Stimulated activated CD4-positive, alpha-beta T cell treated with anti-CD3 and anti-CD28 coated beads, Interleukin-15, amount 100 ng/mL, for 24 hours (primary cell): ENCODE measurements around the gene SGO2.
"Not testable (repeated sequence)": the region's sequence is repeated elsewhere in the genome, so short reads cannot be mapped to it uniquely, and the experiment has no call there.

ENCODE experiments used
- DNase-seq: peaks from one replicate; pipeline ENCODE4 v3.0.0-alpha.2; 2020

SGO2 gene

DNA sequence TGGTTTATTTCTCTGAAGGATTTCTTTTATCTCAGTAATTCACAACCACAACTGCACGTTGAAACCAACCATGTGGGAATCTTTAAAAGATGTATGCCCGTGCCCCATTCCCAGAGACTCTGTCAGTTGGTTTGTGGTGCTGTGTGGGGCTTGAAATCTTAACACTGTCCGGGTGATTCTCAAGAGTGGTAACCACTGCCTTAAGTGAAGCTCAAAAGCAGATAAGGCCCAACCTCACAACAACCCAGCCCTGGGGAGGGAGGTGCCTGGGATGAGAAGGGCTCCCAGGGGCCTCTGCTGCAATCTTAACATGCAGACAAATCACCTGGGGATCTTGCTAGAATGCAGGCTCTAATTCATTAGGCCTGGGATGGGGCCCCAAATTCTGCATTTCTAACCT is 73.2 kb downstream of the SGO2 start:
- DNase-seq: no peak

DNA sequence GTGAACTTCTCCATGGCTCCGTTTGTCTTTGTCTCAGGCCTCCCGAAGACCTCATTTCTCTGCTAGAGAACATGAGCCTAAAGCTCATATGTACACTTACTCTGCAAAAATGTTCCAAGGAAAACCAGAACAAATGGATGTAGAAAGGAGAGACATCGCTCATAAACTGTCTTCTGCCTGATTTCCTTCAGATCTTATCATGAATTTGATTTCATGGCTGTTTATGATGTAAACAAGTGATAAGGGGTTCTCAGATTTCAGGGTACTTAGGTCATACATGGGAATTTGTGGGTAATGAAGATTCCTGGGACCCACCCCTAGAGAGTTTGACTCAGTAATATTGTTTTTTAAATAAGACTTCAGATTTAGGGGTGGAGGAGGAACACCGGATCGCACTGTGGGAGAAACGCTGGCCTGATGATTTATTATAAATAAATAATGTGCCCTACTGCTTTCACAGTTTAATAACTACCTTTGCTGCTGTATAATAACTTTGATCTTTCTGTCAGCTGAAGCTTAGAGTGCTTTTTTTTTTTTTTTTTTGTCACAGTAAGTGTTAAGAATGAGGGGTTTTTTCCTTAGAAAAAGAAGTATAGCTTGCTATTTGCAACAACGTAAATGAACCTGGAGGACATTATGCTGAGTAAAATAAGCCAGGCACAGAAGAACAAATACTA is 74.7 kb downstream of the SGO2 start:
- no peak for DNase-seq

DNA sequence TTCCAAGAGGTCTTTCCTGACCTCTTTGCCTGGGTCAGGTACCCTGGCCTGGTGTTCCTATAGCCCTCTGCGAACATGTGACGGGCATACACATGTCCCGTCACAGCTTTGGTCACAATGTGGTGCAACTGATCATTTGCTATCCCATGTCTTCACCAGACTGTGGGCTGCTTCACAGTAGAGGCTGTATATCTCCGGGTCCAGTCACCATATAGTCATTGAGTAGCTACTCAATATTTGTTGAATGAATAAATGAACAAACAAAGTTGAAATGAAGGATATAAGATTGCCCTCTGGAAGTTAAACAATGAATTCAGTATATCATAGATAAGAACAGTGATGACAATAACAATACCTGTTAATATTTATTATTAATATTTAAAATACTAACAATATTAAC is 76.6 kb downstream of the SGO2 start:
- no peak for DNase-seq

DNA sequence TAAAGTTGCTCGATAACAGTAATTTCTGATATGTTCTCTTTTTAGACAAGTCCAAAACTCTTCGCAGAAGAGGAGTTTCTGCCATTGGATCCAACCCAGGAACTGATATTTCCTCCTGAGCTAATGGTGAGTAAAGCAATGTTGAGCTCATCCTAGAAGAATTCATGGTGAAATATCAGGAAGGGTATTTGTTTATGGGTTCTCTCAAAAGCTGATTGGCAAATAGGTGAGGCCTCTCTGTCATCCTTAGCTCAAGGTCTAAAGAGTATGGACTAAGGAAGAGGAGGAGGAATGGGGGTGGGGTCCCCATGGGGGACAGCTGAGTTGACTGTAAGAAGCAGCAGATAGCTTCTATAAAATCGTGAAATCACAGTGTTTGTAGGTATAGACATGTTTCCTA is 78.0 kb downstream of the SGO2 start:
- DNase-seq: no peak

DNA sequence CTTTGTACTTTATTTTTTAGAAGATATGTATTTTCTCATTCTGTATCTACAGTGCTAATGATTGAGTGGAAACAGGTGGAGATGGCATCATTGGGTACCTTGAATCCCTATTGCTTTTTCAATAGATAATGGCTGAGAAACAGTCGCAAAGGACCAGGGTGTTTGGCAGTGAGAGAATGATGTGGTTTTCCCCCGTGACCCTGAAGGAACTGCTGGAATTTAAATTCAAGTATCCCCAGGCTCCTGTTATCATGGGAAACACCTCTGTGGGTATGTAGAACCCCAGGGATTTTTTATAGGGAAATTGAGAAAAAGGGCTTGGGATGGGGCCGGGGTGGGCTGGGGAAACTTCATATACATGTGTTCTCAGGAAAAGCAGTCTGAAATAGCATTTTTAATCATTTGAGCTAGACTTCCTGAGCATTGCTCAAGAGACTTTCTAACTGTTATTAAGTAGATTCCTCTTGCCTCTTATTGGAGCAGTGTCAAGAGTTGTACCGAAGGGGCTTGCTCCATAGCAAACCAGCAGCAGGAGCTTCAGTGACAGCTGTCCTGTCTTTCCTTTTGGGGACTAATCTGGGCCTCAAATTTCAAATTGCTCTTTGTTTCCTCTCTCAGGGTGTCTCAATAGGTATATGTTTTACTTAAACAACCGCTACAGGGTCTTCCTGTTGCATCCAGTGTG is 78.7 kb downstream of the SGO2 start:
- DNase-seq: no peak

DNA sequence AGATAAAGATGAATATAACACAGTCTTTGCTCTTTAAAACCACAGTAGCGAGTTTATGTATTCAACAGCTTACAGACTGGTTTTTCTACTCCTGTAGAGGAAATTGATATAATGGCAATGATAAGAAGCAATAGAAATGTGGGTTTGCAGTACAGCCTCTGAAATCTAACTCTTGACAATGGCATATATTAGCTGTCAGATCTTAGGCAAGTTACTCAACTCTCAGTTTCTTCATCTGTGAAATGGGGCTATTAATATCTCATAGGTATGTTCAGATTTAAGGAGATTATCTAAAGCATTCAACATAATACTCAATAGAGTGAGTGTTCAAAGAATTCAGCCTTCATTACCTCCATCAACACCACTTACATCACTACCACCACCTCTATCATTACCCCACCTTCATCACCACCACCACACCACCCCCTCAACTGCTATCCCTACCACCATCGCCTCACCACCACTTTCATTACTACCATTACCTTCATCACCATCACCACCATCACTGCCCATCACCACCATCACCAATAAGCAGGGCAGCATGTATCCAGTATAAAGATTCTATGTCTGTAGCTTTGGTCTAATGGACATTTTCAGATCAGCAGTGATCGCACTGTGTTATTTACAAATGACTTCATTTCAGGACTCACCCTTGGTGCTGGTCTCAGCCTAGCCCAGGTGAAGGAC is 82.5 kb downstream of the SGO2 start:
- no peak for DNase-seq

DNA sequence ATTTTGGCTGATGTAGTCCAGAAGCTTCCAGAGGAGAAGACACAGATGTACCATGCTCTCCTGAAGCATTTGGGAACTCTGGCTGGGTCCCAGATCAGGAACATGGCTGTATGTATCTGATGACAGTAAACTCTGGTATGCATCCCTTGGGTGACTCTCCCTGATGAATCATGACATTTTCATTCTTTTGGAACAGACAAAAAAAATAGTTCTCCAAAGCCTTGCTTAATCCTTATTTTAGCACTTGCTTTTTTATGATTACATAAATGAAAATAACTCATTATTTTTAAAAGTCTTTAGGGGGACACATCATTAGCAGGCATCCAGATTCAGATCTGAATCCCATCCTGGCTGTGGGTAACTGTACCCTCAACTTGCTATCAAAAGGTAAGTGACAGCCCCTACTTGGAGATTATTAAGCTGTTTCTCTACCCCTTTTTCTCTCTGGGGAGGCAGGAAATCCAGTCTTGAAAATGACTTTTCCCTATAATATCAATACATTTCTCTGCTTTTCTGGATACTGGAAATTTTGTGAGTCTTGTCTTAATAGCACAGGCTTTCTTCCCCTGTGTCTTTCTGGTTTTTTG is 83.1 kb downstream of the SGO2 start:
- no peak for DNase-seq

DNA sequence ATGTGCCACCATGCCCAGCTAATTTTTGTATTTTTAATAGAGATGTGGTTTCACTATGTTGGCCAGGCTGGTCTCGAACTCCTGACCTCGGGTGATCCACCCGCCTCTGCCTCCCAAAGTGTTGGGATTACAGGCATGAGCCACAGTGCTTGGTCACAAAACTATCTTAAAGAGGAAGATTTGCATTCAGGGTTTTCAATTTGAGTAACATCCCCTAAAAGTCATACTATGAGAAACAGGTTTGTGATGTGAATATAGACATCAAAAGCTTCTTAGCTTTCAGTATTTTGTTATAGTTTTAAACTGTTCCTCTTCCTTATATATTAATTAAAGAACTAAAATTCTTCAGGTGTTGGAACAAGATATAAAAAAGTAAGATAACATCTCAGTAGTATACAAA is 84.2 kb downstream of the SGO2 start:
- not testable (repeated sequence) for DNase-seq

DNA sequence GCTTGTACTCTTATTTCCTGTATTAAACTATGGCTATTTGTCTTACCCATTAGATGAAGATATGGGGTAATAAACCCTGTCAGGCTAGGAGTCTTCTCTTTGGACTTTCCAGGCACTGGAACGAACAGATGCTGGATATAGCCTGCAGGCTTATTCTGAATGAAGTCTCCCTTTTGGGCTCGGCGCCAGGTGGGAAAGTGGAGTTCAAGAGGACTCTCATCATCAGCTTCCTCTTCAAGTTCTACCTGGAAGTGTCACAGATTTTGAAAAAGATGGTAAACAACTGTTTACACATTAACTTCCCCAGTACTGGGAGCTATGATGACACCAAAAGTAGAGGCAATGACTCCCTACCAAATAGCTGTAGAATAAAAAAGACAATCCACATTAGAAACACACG is 87.7 kb downstream of the SGO2 start:
- DNase-seq: no peak

DNA sequence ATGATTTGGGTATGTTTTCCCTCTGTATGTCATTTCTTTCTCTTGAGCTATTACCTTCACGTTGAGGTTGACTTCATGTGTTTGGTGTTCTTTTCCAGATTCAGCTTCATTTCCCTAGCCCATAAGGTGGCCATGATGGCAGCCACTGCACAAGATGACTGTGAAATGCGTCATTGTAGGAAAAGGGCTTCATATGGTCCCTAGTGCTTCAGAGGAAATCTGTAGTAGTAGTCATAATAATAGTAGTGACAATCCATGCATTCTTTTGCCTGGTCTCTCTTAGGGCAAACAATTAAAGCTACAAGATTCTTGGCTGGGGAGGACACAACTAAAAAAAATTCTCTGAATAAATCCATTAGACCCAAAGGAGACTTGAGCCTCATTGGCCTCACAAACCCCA is 88.2 kb downstream of the SGO2 start:
- DNase-seq: no peak

DNA sequence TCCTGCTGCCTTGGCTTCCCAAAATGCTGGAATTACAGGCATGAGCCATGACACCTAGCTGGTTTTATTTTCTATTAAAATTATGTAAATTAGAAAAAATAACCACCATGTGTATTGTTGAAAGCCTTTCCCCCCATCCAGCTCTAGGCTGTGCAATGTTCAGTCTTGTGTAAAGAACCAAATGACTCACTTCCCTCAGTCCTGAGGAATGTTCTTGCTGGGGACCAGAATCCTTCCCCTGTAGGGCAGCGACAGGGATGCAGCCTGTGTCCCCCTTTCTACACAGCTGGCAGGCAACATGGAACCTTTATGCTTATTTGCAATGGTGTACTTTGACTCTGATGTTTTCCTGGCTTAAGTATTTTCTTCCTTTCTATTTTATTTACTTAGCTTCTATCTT is 89.2 kb downstream of the SGO2 start:
- no peak for DNase-seq

DNA sequence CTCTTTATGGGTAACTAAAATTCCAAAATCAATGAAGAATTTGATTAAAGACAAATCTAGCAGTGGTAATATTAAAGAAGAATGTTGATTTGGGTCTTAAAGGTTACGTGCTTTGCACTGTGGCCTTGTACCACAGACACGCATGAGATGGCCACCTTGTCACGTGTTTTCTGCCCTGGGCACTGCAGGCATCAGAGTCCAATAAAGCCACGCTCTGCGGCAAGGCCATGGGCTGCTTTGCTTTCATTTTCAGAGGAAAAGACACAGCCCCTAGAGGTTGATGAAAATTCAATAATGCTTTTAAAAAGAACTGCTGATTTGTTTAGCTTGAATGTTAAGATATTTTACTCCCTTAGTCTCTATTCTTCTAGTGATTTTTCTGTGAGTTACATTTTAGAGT is 90.2 kb downstream of the SGO2 start:
- DNase-seq: no peak

DNA sequence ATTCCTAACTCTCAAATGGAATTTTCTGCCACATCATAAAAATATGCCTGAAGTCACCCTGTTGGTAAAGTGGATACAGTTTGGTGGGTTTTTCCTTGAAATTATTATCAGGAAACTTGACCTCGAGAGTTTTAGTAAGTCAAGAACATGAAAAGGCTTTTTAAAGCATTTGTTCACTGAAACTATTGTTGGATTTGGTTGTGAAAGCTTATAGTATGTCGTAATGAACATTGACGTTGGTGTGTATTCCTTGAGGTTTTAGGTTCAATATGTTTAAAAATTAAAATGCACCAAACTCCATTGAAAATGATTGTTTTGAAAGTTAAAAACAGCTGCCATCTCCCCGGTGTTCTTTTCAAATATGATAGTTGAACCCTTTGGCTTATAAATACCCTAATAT is 90.6 kb downstream of the SGO2 start:
- no peak for DNase-seq

DNA sequence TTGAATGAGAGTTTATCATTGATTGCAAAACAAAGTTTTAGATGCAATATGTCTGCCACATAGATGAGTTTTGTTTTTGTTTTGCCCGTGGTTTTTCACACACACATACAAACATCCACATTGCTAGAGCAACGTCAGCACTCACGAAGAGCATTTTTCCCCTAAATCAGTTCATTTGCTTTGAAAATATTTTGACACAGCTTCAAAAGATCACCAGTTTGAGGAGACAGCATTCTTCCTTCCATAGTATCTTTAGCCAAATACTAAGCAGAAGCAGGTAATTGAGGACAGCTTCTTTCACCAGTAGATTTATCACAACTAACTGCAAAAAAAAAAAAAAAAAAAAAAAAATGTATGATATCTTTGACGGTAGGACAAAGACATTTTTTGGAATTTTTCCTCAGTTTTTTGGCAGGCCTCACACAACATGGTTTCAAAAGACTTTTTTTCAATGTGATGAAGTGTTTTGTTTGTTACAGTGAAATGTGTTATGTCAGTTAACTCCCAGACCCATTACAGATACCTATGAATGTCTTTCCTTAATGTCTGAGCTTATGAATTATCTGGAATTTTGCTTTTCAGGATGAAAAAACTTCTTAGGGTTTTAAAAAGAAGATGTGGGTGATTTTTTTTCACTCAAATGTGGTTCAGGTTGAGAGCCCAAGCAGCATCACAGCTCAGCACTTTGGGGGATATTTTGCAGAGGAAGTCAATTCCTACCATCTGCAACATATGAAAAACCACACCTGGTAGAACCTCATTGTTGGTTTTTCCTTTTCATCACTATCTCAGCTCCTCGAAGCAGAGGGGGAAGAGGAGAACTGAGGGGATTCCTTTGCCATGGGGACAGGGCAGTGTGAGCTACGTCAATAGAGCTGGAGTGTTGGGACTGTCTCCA is 91.4 kb downstream of the SGO2 start:
- no peak for DNase-seq

DNA sequence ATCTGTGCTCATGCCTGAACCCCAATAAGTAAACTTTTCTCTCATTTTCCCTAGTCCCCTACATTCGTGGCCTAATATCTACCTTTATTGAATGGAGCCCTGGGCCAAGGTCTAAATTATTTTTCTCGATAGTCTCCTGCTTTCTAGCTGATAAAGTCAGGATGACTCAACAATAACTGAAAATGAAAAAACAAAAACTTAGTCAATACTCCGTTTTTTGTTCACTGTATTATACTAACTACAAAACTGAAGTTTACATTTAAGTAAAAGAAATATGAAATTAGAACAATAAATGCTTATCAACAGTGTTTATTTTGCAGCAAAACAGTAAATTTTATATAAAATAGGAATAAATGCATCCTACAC is 92.0 kb downstream of the SGO2 start:
- DNase-seq: no peak

DNA sequence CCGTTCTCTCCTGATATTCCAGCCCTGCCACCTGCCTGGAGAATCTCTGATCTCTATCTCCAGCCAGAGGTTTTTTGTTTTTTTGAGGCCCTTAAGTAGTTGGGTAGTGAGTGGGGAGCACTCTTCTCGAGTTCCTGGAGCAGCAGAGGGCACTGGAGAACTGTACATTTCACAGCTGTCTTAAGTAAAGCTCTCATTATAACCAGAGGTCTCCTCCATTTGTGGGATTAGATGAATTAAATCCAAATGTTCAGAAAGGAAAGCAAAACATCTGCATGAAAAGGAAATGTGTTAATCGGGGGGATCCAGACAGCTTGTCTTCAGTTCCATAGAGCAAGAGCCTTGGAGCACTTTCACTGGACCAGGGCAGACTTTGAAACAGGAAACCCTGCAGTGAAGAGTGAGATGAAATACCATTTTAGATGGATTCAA is 92.6 kb downstream of the SGO2 start:
- DNase-seq: no peak

DNA sequence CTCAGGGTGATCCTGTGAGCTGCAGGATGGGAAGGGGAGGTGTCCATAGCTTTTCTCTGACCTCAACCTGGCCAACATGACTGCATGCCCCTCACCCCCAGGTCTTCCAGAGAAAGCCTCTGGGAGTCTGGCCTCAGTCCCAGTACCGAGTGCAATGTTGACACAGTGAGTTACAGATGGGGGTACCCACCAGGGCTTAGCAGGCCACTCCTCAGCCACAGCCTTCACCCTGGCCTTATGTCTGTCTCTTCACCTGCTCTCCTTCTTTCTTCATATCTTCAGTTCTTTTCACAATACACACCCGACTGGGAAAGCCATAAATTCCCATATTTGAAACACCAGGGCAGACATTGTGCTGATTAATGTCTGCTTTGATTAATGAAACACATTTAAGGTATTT is 93.3 kb downstream of the SGO2 start:
- DNase-seq: no peak

DNA sequence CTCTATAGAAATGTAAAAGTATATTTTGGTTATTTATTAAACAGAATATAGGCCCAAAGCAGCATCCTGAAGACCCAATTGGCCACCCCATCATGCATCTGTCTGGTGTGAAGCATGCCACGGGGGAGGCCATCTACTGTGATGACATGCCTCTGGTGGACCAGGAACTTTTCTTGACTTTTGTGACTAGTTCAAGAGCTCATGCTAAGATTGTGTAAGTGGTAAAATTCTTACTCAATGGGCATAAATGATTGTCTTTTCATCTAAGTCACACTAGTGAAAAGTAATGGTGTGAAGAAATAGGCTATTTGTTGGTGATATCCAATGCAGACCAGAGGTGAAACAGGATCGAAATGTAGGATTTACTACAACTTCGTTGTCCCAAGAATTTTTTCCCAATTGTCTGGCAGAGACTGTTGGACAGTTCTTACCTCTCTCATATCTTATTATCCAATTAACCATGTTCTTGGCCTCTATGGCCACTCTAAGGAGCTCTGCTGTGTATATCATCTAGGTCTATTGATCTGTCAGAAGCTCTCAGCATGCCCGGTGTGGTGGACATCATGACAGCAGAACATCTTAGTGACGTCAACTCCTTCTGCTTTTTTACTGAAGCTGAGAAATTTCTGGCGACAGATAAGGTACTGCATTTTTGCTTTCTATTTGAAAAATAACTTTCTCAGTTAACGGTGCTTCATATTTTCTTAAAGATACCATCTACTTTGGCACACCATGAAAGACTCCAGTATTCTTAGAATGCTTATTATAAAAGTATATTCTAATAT is 94.8 kb downstream of the SGO2 start:
- no peak for DNase-seq

DNA sequence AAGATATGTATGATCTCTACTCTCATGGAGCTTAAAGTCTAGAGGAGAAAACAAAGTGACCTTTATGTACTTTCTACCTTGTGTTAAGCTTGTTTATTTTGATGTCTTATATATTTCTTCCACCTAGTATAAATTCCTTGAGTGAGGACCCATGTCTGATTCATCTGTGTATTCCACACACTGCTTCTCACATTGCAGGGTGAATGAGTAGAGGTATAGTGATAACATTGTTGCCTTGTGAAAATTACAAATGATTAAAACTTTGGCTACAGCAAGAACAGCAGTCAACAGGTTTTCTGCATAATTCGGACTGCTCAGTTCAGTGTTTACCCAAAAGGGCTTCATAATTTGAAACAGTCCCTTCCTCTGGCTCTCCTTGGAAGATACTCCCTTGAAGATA is 96.1 kb downstream of the SGO2 start:
- no peak for DNase-seq

DNA sequence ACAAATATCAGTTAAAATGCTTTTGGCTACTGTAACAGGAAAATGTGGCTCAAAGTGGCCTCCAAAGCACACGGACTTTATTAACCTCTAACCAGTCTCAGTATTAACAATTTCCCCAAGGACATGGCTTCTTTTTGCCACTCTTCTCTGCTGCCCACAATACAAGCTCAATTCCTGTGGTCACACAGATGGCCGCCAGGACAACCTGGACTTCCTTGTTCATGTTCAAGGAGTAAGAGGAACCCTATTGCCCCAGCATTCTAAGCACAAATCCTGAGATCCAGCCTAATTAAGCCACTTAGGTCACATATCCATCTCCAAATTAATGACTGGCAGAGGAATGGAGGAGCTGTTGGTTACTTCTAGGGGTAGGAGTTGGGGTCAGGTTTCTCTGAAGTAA is 98.0 kb downstream of the SGO2 start:
- DNase-seq: no peak

DNA sequence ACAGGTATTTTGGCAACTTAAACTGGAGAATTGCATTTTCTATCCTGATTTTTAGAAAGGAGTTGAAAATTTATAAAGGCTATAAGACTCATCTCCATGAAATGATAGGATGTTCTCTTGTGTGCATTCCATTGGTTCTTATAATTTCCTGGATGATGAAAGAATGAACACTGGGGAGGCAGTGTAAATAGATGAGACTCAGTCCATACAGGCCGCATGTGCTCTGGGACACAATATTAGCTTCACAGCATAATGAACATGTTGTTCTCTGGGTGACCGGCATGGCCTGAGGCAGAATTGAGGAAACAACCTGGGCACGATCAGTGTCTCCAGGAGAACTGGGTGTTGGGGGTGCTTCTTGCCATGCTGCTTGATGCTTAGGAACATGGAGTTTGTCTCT is 98.7 kb downstream of the SGO2 start:
- no peak for DNase-seq

DNA sequence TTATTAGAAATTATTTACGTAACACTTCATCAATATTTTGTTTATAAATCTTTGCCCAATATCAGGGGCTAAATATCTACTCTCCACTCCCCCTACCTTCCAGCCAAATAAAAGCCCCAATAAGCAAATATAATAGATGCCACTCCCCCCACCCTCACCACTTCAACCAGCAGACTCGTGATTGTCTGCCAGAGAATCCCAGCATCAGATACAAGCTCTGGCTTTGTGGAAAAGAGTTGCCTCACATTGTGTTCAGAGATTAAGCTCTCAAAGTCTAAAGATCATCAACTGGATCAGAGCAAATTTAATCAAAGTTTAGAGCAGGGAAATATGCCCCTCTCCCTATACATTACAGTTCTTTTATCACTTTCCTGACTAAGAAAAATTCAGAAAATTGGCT is 99.3 kb downstream of the SGO2 start:
- DNase-seq: no peak
